GM21528 (cell line): ENCODE results near the gene ZNF547.

Source experiments
- ATAC-seq: cut with Tn5 transposase; IDR thresholded peaks from one replicate; pipeline ENCODE4 v1.9.1; 2021; ENCODE audit warnings: mild to moderate bottlenecking, moderate library complexity; ENCODE audit not compliant: unreplicated experiment, low FRiP score

Gene ZNF547

DNA sequence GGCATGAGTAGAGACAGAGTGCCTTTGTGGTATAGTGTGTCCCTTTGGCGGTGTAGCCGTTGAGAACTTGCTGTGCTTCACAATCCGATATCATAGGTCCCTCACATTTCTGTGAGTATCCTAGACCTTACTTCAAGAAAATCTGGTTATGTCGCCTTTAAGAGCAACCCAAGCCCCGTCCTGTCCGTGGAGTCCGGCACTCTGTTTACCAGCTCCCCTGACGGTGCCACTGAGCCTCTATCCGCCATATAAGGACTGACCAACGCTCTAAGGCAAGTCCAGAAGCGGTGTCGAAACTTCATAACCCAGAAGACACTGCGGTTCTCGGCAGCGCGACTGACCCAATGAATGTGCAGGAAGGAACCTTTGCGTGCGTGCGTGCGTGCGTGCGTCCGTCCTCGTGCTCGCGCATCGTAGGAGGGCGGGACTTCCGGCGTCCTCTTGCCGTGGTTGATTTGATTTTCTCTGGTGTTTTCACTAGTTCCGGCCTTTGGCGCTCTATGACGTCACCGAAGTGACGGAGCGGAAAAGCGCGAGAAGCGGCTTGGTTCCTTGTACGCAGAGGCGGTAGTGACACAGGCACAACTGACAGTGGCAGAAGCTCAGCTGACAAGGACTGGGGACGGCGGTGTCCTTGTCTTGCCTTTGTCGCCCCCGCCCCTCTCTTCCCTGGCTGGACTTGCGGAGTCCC lies at the start of gene ZNF547, which contains the start of gene TRAPPC2B:
TSS of gene ZNF547 (plus strand) at position 555 of the 691 bp plus-strand sequence. CDS start 5,005 bp downstream, outside the sequence.
TSS of gene TRAPPC2B (plus strand) at position 555 of the 691 bp plus-strand sequence. CDS start 1,283 bp downstream, outside the sequence.
- peak; percentile 93 for ATAC-seq

DNA sequence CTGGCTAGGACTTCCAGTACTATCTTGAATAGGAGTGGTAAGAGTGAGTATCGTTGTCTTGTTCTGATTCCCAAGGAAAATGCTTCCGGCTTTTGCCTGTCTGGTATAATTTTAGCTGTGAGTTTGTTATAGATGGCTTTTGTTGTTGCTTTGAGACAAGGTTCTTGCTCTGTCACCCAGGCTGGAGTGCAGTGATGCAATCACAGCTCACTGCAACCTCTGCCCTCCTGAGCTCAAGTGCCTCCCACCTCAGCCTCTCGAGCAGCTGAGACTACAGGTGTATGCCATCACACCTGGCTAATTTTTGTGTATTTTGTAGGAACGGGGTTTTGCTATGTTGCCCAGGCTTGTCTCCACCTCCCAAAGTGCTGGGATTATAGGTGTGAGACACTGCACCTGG lies 49.2 kb upstream of the ZNF547 start:
- ATAC-seq: no peak

DNA sequence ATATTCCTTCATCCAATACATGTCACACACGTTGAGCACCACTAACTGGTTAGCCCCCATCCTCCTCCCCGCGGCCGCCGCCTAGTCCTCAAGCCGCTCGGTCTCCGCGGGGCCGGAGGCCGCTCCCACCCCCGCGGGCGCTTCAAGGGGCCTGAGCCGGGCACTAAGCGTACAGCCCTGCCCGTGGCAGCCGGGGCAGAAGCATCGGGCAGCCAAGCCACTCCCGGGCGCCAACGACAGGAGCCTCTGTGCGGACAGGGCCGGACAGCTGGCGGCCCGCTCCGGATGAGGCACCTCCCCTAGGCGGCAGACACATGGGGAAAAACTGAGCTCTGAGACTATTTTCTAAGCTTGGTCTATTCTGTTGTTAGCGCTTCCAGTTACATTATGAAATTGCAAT lies 45.8 kb upstream of the ZNF547 start:
- ATAC-seq: no peak

DNA sequence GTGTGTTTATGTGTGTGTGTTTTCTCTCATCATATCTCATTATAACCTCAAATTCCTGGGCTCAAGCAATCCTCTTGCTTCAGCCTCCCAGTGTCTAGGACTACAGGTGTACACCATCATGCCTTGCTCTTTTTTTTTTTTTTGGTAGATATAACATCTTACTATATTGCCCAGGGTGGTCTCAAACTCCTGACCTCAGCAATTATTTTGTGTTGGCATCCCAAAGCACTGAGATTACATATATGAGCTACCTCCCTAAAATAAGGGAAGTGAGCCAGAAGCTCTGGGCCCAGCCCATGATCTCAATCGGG lies 43.5 kb upstream of the ZNF547 start:
- peak; percentile 21 for ATAC-seq

DNA sequence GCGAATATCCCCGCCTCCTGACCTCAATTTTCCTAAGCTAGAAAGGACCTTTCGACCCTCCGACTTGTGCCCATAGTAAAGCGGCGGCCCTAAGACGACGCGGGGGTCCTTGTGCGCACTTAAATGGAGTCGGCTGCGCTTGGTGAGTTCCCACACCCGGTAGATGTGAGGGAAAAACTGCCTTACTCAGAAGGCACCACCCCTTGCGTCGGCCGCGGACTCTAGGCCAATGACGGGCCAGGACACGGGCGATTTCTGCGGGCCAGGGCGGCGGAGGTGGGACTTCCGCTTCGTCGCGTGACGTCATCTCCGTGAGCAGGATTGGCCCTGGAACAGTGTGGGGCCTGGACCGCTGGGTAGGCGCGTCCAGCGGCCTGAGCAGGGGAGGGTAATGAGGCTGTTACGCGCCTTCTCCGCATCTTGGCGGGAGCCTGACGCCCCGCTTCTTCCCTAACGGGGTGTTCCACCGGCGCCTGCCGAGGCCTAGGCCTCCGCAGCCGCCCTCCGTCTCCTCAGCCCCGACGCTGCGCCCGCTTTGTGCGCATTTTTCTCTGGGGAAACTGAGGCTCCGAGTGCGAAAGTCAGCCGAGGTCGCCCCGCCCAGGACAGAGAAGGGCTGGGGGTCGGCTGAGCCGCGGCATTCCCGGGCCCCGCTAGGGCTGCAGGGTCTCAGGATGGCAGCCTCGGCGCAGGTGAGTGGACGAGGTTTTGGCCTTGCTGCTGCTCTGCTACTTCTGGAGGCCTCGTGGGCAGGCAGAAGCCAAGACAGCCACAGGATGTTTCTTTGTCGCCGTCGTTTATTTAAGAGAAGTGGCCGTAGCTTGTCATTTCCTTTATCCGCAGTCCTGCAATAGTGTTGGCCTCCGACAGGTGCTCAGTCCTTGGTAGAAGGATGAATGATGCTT lies 42.9 kb upstream of the ZNF547 start, which contains the start of gene ZNF543:
TSS of gene ZNF543 (plus strand) at position 293 of the 905 bp plus-strand sequence. CDS start at position 675, 382 bp downstream.
- peak; percentile 96 for ATAC-seq

DNA sequence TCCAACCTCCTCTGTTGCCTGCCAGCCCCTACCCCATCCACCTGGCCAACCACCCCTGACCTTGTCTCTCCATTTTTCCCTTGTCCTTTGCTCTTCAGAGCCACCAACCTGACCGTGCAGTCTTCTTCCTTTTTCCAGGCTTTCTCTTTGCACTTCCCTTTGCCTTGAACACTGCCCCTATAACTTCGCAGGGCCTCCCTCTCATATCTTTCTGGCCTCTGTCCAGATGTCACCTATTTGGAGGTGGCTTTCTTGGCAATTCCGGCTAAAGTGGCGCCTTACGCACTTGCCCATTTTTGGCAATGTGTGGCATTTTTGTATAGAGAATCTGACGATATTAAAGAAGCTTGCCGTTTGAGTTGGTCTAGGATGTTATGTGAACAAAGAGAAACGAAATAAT lies 42.2 kb upstream of the ZNF547 start:
- no peak for ATAC-seq

DNA sequence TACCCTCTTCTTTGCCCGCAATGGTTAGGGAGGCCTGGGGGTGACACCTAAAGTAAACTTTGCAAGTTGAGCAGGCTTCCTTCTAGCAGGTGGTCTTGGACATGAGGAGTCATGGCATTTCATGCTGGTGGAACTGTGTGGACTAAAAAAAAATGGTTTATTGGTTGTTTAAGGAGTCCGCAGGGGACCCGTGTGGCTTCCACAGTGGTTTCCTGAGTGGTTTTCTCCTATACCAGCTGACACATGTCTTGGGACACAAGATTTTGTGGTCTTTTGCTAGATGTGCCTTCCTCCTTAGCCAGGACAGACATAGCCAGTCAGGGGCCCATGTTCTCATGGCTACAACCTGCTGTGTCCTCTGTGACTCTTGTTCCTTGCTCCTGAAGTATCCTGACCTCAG lies 41.6 kb upstream of the ZNF547 start:
- ATAC-seq: no peak

DNA sequence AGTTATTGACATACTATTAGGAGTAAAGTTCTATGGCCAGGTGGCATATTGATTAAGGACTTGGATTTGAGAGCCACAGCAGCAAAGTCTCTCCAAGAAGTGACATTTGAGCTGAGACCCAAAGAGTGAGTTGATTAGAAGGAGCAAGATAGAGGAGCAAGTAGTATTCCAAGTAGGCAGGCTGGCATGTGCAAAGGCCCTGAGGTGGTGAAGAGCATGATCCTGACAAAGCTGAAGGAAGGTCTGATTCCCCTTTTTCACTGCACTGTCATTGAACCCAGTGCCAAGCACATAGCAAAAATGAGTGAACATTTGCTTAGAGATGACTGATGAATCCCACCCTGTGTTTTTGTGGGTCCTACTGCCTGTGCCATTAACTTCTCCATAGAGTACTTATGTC lies 38.4 kb upstream of the ZNF547 start:
- no peak for ATAC-seq

DNA sequence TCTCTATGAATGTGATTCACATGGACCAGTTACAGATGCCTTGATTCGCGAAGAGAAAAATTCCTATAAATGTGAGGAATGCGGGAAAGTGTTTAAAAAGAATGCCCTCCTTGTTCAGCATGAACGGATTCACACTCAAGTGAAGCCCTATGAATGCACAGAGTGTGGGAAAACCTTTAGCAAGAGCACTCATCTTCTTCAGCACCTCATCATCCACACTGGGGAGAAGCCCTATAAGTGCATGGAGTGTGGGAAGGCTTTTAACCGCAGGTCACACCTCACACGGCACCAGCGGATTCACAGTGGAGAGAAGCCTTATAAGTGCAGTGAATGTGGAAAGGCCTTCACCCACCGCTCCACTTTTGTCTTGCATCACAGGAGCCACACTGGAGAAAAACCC lies 35.4 kb upstream of the ZNF547 start:
- ATAC-seq: no peak

DNA sequence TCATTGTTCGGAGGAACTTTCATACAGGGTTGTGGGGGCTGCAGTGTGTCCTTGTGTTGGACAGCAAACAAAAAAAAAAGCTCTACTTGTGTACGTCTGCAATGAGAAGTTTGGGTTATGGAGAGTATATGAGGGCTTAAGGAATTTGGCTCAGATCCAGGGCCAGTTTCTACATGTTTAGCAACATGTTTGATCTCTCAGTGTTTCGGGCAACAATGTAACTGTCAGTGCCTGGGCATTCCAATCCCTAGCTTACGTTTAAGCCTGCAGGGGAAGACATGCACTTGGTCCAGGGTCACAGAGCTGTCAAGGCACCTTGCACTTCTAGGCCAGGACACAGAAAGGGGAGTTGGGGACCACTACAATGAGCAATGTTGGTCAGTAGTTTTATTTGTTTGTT lies 29.2 kb upstream of the ZNF547 start:
- ATAC-seq: no peak

DNA sequence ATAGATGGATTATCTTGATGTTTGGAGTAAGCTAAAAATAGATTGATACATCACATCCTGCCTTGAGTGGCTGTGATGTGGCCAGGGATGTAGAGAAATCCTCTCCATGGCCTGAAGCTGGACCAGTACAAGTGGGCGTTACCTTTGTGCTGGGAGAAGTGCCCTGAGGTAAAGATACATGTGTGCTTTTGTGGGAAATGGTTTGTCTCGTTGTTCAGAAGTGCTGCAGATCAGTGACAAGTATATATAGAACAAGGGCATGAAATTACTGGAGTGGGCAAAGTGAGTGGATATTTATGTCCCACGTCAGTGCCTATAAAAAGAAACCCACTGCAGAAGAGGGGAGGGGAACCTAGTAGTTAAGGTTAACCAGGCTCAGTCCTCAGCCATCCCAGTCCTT lies 24.5 kb upstream of the ZNF547 start:
- ATAC-seq: no peak

DNA sequence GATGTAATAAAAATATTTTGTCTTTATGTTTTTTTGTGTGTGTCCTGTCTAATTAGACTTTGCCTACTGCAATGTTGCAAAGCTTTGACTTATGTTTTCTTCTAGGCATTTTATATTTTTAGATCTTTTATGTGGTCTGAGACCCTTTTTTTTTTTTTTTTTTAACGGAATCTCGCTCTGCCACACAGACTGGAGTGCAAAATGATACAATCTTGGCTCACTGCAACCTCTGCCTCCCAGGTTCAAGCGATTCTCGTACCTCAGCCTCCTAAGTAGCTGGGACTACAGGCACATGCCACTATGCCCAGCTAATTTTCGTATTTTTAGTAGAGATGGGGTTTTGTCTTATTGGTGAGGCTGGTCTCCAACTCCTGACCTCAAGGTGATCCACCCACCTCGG lies 20.8 kb upstream of the ZNF547 start:
- no peak for ATAC-seq

DNA sequence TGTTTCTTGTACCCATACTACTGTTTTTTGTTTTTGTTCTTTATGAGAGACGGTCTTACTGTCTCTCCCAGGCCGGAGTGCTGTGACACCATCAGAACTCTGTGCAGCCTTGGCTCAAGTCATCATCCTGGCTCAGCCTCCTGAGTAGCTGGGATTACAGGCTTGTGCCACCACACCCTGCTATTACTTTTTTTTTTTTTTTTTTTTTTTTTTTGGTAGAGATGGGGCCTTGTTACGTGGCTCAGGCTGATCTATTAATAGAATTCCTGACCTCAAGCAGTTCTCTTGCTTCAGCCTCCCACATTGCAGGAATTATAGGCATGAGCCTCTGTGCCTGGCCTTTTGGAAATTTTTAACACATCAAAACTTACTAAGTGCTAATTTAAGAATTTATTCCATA lies 15.2 kb upstream of the ZNF547 start:
- no peak for ATAC-seq

DNA sequence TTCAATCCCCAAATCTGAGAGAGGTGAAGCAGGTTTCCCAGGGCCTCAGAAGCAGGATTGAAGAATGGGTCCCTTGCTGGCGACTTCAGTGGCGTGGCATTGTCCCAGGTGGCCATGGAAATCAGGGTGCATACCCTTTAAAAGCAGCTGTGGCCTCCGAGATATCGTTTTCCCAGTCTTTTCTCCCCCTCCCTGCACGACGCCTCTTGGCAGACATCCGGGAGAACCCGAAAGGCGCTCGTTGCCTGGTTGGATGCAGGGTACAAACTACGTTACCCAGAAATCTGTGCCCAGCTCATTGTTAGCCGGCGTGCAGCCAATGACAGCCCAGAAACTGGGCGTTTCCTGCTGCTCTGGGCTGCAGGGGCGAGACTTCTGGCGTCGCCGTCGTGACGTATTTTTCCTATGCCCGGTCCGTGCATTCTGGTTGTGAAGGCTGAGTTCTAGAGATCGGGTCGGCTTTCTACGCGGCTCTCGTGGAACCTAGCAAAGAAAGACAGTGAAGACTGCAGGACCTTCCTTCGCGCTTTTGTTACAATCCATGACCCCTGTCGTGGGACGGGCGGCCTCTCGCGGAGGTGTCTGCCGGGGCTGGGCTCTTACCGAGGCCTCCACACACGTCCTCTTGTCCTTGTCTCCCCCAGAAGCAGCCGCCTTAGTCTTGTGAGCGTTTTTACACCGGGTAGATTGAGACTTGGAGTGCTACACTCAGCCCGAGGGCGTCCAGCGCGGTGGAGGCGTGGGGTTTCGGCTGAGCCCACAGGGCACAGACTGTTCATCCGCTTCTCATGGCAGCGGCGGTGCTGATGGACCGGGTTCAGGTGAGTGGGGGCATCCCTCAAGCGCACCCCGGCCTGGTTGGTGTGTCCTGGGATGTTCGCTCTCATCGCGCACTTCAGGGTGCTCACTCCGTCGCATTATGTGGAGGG lies 12.2 kb upstream of the ZNF547 start, which contains the start of gene ZNF304:
TSS of gene ZNF304 (plus strand) at position 395 of the 929 bp plus-strand sequence. CDS start at position 789, 394 bp downstream.
- peak; percentile 95 for ATAC-seq

DNA sequence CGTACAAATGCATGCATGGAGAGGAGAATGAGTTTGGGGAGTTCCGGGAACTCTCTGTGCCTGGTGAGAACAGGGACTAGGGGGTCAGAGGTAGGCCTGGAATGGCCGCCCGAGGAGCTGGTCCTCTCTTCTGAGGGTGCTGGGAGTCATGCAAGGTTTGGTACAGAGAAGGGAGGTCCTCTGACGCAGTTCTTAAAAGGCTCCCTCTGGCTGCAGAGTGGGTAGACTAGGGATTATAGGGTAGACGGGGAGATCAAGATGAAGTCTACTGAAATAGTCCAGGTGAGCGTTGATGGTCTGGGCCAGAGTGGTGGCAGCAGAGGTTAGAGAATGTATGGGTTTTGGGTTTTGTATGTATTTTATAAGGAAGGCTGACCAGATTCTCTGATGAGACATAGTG lies 11.5 kb upstream of the ZNF547 start:
- ATAC-seq: no peak

DNA sequence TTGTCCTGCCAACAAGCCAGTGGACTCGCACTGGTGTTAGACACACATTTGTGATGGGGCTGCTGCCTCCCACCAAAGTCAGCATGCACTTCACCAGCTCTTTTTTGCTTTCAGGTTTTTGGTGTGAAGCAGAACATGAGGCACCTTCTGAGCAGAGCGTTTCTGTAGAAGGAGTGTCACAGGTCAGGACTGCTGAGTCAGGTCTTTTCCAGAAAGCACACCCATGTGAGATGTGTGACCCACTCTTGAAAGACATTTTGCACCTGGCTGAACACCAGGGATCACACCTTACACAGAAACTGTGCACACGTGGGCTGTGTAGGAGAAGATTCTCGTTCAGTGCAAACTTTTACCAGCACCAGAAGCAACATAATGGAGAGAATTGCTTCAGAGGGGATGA lies 7.4 kb upstream of the ZNF547 start:
- ATAC-seq: no peak

DNA sequence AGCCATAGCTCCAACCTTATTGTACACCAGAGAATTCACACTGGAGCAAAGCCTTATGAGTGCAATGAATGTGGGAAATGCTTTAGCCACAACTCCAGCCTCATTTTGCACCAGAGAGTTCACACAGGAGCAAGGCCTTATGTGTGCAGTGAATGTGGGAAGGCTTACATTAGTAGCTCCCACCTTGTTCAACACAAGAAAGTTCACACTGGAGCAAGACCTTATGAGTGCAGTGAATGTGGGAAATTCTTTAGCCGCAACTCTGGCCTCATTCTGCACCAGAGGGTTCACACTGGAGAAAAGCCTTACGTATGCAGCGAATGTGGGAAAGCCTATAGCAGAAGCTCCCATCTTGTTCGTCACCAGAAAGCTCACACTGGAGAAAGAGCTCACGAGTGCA lies 5.9 kb upstream of the ZNF547 start:
- no peak for ATAC-seq

DNA sequence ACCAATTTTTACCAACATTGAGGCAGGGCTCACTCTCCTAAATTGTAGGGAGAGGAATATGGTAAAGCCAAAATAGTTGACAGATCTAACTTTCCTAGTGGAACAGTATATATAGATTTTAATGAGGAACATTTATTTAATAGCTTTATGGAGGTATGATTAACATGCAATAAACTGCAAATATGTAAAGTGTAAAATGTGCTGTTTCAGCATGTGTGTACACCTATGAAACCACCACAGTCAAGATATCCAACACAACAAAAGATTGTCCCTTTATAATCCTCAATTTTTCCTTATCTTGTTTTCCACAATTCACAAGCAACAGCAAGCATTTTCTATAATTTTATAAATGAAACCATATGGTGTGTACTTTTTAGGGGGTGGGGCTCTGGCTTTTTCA lies 4.1 kb upstream of the ZNF547 start:
- no peak for ATAC-seq

DNA sequence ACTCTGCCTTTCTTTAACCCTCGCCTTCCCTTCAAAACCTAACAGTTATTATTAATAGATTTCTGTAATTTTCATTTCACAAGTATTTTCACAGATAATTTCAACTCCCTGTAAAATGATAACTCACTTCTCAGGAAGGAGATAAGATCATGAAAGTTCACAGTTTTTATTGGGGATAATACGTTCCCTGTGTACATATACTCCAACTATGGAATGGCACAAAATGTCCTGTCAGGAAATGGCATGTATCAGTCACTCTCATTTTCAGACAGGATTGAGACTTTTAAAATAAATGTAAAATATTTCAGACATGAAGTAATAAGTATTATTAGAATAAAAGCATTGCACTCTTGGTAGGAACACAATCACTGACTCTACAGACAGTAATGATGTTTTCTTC lies 932 bp upstream of the ZNF547 start:
- ATAC-seq: no peak

DNA sequence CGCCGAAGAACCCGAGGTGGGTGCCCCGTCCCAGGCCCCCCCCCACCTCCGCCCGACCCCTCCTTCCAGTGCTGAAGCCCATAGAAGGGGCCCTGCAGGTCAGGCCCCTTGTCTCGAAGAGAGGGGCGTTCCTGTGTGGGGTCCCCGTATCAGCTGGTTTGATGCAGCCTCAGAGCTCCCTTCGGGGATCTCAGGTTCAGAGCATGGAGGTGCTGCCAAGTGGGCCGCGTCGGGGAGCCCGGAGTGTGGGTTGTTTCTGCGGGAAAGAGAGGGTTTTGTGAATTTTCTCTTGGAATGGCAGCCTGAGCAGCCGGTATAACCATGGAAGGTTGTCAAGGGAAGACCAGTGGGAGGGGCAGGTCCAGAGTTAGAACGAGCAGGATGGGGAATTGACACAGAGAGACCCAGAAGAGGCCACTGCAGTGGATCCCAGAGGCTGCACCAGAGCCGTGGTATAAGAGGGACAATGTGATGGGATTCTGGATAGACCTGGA lies 384 bp downstream of the ZNF547 start:
- no peak for ATAC-seq
